Measurements from ENCODE around the gene RNF220. TPM values are rescaled to one million over a fixed set of nuclear protein-coding genes. Genes with fewer than 3 reads are reported as not detected.

The RNF220 gene
- total RNA-seq, 1 experiment from 2014 or later = 66.6 TPM

GRCh38 chr1:44581205-44581604 lies 176.2 kb downstream of the RNF220 start:
- Histone ChIP-seq H2AFZ (ENCODE audit: low read length) (no peak overlapping the region), H3K9me3 (ENCODE audit: low read length) (no peaks in the 10 kb centered on the region), H3K36me3 (ENCODE audit: low read depth, low read length) (no peaks in the 10 kb centered on the region), H3K4me3 (ENCODE audit: low read length) (no peak overlapping the region), H3K27me3 (ENCODE audit: low read length) (no peaks in the 10 kb centered on the region), H4K20me1 (ENCODE audit: low read length) (no peaks in the 10 kb centered on the region), H3F3A (ENCODE audit: low read length, unreplicated experiment) (no peaks in the 10 kb centered on the region), H3K4me1 (ENCODE audit: insufficient read depth, low read length) (no peaks in the 10 kb centered on the region), H3K4me2 (ENCODE audit: low read length) (no peak overlapping the region), H3K27ac (ENCODE audit: low read length) (no peak overlapping the region), H3K9me2 (replicated peaks; ENCODE audit: low read length) (no peaks in the 10 kb centered on the region), H3K79me2 (ENCODE audit: low read length) (no peaks in the 10 kb centered on the region), H3K9ac (ENCODE audit: low read length) (no peak overlapping the region)
- TF ChIP-seq EZH2phosphoT487 (IDR thresholded peaks at IDR 0.05; ENCODE audit: borderline replicate concordance, low read length) (no peak), EZH2 (IDR thresholded peaks at IDR 0.05; ENCODE audit: low read length, unreplicated experiment) (no peak), CTCF (conservative IDR thresholded peaks at IDR 0.05; ENCODE audit: low read depth, low read length) (no peak)
- ChIA-PET CTCF (no interaction called here), POLR2A (ENCODE audit: unreplicated experiment) (no interaction called here)
- DNase-seq (no peak), ATAC-seq (no peak)
- intact Hi-C loops (cut with micrococcal nuclease) = no loop called here
- BruUV-seq (replicated peaks) = no TSS peak

- DNase-seq = no peak
- ChIA-PET CTCF (interaction anchor here (0.6 kb wide), 1 partner anchor 69 kb away, joined by 3 read pairs; no protein-coding TSS in a partner anchor), POLR2A (ENCODE audit: unreplicated experiment) (no interaction called here)
- intact Hi-C loops (cut with micrococcal nuclease) = no loop called here
- Histone ChIP-seq H3K4me3 (ENCODE audit: low read length) (no peak overlapping the region), H3K36me3 (ENCODE audit: low read depth, low read length) (no peaks in the 10 kb centered on the region), H3F3A (ENCODE audit: low read length, unreplicated experiment) (no peaks in the 10 kb centered on the region), H3K27ac (ENCODE audit: low read length) (no peak overlapping the region), H3K4me1 (ENCODE audit: insufficient read depth, low read length) (no peaks in the 10 kb centered on the region), H3K9me2 (replicated peaks; ENCODE audit: low read length) (no peaks in the 10 kb centered on the region), H3K27me3 (ENCODE audit: low read length) (no peaks in the 10 kb centered on the region), H3K9me3 (ENCODE audit: low read length) (no peaks in the 10 kb centered on the region), H3K9ac (ENCODE audit: low read length) (no peak overlapping the region), H3K79me2 (ENCODE audit: low read length) (no peaks in the 10 kb centered on the region), H4K20me1 (ENCODE audit: low read length) (no peaks in the 10 kb centered on the region), H2AFZ (ENCODE audit: low read length) (no peak overlapping the region), H3K4me2 (ENCODE audit: low read length) (no peak overlapping the region)
- ATAC-seq = no peak
- TF ChIP-seq EZH2phosphoT487 (IDR thresholded peaks at IDR 0.05; ENCODE audit: borderline replicate concordance, low read length) (no peak), CTCF (conservative IDR thresholded peaks at IDR 0.05; ENCODE audit: low read depth, low read length) (no peak), EZH2 (IDR thresholded peaks at IDR 0.05; ENCODE audit: low read length, unreplicated experiment) (no peak)
- no TSS peak for BruUV-seq (replicated peaks)
Observed at GRCh38 chr1:44584167-44584566, 179.1 kb downstream of the RNF220 start.

- TF ChIP-seq EZH2phosphoT487 (IDR thresholded peaks at IDR 0.05; ENCODE audit: borderline replicate concordance, low read length) (no peak), EZH2 (IDR thresholded peaks at IDR 0.05; ENCODE audit: low read length, unreplicated experiment) (no peak), CTCF (conservative IDR thresholded peaks at IDR 0.05; ENCODE audit: low read depth, low read length) (no peak)
- Histone ChIP-seq H3K27ac (ENCODE audit: low read length) (no peak overlapping the region), H3K36me3 (ENCODE audit: low read depth, low read length) (no peaks in the 10 kb centered on the region), H3F3A (ENCODE audit: low read length, unreplicated experiment) (no peaks in the 10 kb centered on the region), H3K9me3 (ENCODE audit: low read length) (no peaks in the 10 kb centered on the region), H3K27me3 (ENCODE audit: low read length) (no peaks in the 10 kb centered on the region), H3K9me2 (replicated peaks; ENCODE audit: low read length) (no peaks in the 10 kb centered on the region), H3K9ac (ENCODE audit: low read length) (no peak overlapping the region), H3K79me2 (ENCODE audit: low read length) (no peaks in the 10 kb centered on the region), H3K4me2 (ENCODE audit: low read length) (no peak overlapping the region), H3K4me1 (ENCODE audit: insufficient read depth, low read length) (no peaks in the 10 kb centered on the region), H2AFZ (ENCODE audit: low read length) (no peak overlapping the region), H3K4me3 (ENCODE audit: low read length) (no peak overlapping the region), H4K20me1 (ENCODE audit: low read length) (no peaks in the 10 kb centered on the region)
- intact Hi-C loops (cut with micrococcal nuclease) = no loop called here
- DNase-seq = peak; percentile 13
- ChIA-PET CTCF (no interaction called here), POLR2A (ENCODE audit: unreplicated experiment) (no interaction called here)
- no TSS peak for BruUV-seq (replicated peaks)
- ATAC-seq = no peak
Observed at GRCh38 chr1:44585315-44585920, 180.4 kb downstream of the RNF220 start.
